GM18502 (cell line): Measurements from ENCODE around the gene PANX2.
"Not testable (repeated sequence)": the region's sequence is repeated elsewhere in the genome, so short reads cannot be mapped to it uniquely, and the experiment has no call there.

Source experiments
- ATAC-seq: cut with Tn5 transposase; IDR thresholded peaks from one replicate; pipeline ENCODE4 v1.9.1; 2021; ENCODE audit warnings: mild to moderate bottlenecking; ENCODE audit not compliant: unreplicated experiment, poor library complexity

The PANX2 gene

GRCh38 chr22:50146439-50147238 is 23.9 kb upstream of the PANX2 start:
- no peak for ATAC-seq

- ATAC-seq: not testable (repeated sequence)
Observed at GRCh38 chr22:50147258-50148165, 23.0 kb upstream of the PANX2 start.

DNA sequence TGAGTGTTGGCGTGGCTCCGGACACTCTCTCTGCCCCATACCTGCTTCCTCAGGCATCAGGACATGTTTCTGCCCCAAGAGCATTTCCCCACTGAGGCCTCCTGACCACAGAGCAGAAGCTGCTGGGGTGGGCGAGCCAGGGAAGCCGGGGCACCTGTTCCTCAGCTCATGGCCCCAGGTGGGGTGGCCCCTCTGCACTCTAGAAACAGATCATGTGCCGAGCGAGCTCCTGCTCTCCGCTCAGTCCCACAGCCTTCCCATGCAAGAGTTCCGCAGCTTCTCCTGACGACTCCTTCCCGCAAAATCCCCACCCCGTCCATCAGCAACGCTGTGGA is 22.4 kb upstream of the PANX2 start:
- no peak for ATAC-seq

DNA sequence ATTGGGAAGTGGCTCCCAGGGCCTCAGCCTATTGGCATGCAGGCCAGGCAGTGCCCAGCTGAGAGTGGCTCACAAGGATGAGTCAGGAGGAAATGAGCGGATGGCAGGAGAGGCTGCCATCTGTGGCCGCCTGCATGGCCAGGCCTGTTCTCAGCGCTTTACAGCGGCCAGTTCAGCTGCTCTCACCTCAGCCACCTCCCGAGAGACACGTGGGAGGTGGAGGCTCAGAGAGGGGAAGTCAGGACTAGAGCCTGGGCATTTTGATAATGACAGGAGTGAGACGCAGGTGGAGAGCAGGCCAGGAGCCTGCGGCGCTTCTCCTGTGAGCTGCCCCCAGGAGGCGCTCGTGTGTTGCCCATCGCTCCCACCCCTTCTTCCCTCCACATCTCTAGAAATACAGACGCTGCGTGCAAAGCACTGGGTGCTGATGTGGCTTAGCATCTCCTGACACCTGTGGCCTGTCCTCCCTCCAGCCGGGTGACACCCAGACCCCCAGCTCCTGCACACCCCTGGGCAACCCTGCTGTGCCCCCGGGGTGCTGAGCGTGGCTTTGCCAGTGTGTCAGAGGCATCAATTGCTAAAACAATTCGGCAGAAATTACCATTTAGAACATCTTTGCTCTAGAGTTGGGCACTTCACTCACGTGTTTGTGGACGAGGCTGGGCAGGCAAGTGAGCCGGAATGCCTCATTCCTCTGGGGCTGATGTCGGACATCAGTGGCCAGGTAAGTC is 21.4 kb upstream of the PANX2 start:
- no peak for ATAC-seq

GRCh38 chr22:50150161-50151129 is 20.1 kb upstream of the PANX2 start:
- no peak for ATAC-seq

DNA sequence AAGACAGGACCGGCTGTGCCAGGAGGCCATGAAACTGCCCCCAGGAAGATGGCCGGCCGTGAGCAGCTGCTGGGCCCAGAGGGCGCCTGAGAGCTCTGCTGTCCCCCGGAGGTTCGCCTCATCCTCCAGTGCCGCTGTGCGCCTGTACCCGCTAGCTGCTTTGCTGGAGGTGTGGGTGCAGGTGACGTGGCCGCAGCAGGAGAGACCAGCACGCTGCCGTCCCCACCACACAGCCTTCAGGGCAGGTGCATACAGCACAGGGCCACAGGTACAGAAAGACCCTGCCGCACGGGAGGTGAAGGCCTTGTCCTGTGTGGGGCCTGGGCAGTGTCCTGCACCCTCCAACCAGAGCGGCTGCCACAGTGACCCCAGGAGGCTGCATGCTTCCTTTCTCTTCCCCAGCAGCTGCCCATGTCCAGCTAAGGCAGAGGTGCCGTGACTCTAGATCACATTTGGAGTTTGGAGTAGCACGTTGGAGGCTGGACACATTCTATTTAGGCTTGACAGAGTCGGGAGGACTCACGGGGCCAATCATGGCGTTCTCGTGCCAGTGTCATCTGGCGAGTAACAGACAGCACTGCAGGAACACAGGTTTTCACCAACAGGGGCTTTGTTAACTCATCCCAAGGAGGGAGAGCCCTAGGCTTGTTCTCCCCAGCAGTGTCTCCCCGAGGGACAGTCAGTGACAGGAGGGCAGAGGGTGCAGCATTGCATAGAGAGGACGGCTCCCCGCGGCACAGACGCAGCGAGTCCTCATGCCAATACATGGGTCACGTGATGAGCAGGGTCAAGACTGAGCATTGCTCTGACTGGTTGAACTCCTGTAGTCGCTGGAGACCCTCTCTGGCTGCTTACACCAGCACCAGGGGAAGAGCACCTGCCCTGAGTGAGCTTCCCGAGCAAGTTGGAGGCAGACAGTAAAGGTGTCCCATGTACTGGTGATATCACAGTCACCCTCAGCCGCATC is 18.7 kb upstream of the PANX2 start:
- no peak for ATAC-seq

GRCh38 chr22:50153056-50153755 is 17.3 kb upstream of the PANX2 start:
- no peak for ATAC-seq

GRCh38 chr22:50153756-50154140 is 16.8 kb upstream of the PANX2 start:
- ATAC-seq: no peak

GRCh38 chr22:50157709-50158375 is 12.7 kb upstream of the PANX2 start:
- ATAC-seq: no peak

DNA sequence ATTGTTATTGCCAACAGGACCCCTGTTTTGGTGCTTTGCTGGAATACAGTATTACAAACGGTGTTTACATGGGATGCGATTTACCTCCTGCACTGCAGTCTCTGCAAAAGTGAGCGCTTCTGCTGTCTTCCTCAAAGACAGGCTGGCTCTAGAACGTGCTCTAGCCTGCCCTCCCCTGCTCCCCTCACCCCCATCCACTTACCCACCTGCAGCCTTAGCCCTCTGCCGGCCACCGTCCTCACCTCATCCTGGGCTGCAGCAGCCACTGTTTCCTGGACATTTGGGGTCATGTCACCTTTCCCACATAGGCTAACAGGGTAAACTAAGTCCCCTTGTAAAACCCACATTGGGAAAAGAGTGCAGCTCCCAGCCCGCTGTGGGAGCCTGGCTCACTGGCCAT is 9.6 kb upstream of the PANX2 start:
- no peak for ATAC-seq

GRCh38 chr22:50161508-50162390 is 8.8 kb upstream of the PANX2 start:
- ATAC-seq: no peak

DNA sequence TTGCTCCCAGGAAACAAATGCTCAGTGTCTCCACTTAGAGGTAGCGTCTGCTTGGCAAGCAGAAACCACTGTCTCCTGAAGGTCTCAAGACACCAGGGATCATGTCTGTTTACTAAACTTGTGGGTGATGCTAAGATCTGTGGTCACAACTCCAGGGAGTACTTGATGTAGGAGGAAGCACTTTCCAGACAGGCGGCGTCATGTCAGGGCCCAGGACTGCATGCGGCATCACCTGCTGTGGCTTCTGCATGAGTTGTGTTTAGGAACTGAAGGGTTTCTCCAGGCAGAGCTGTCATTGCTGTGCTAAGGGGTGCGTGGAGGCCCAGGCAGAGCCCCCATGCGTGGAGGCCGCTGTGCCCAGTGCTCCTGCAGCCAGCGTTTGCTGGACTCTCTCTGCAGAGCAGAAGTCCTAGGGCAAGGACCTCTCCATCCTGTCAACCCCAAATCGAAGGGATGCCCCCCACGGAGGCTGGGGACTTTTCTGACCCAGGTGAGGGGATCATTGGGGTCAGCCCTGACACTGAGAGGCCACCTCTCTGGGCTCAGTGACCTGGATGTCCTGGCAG is 8.1 kb upstream of the PANX2 start:
- ATAC-seq: no peak

- ATAC-seq: no peak
Observed at GRCh38 chr22:50165436-50166123, 5.0 kb upstream of the PANX2 start.

DNA sequence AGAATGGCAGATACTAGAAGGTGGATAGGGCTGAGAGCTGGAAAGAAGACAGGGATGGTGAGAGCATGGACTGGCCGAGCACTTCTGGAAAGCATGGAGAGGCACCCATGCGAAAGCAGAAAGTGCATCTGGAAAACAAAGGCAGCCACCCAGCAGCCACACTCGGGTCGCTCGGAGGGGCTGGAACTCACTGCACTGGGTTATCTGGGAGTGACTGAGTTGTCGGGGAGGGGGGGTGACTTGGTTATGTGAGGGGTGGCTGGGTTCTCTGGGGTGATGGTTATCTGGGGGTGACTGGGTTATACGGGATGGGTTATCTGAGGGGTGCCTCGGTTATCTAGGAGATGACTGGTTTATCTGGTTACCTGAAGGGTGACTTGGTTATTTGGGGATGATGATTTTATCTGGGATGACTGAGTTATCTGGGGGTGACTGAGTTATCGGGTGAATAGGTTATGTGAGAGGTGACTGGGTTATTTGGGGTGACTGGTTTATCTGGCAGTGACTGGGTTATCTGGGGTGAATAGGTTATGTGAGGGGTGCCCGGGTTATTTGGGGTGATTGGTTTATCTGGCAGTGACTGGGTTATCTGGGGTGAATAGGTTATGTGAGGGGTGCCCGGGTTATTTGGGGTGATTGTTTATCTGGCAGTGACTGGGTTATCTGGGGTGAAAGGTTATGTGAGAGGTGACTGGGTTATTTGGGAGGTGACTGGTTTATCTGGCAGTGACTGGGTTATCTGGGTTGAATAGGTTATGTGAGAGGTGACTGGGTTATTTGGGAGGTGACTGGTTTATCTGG is 2.6 kb upstream of the PANX2 start:
- ATAC-seq: no peak
